Measurements from ENCODE around the gene SH3PXD2A. TPM values are rescaled to one million over a fixed set of nuclear protein-coding genes. Genes with fewer than 3 reads are reported as not detected.

SH3PXD2A gene
- total and polyA plus RNA-seq, 10 of the 15 experiments (the other 5 are each of a cell fraction or from before 2014, with no cell fraction given), result 0.63 to 14.0 (median 4.4) TPM

DNA sequence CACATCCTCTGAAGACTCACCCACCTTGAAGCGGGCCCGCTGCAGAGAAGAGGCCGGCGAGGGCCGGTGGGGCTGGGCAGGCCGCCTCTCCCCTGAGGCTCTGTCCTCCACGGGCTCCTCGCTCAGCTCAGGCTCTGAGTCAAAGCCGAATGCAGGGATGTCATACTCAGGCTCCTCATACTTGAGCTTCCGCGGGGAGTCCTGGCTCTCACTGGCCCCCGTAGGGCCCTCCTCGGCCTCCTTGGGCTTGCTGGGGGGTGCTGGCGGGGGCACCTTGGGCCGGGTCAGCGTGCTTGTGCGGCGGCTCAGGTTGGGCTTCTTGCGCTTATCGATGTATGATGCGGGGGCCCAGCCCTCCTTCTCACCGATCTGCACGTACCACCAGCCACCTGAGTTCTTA is 252.0 kb downstream of the SH3PXD2A start:
- H3K9ac ChIP-seq (ENCODE audit: control insufficient read depth, insufficient read depth, low read length), result no peak overlapping the region
- no peak for TF ChIP-seq ZBED1 (IDR thresholded peaks at IDR 0.05; ENCODE audit: borderline replicate concordance)
- no peak for TF ChIP-seq RCOR1 (conservative IDR thresholded peaks at IDR 0.05; ENCODE audit: low read depth, low read length)
- no peak for TF ChIP-seq HDGF (IDR thresholded peaks at IDR 0.05)
- TF ChIP-seq, protein P1, sequence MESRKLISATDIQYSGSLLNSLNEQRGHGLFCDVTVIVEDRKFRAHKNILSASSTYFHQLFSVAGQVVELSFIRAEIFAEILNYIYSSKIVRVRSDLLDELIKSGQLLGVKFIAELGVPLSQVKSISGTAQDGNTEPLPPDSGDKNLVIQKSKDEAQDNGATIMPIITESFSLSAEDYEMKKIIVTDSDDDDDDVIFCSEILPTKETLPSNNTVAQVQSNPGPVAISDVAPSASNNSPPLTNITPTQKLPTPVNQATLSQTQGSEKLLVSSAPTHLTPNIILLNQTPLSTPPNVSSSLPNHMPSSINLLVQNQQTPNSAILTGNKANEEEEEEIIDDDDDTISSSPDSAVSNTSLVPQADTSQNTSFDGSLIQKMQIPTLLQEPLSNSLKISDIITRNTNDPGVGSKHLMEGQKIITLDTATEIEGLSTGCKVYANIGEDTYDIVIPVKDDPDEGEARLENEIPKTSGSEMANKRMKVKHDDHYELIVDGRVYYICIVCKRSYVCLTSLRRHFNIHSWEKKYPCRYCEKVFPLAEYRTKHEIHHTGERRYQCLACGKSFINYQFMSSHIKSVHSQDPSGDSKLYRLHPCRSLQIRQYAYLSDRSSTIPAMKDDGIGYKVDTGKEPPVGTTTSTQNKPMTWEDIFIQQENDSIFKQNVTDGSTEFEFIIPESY (IDR thresholded peaks at IDR 0.05), result no peak
- TF ChIP-seq RFX5 (IDR thresholded peaks at IDR 0.05; ENCODE audit: low read depth, low read length), result no peak
- TF ChIP-seq, protein P2, sequence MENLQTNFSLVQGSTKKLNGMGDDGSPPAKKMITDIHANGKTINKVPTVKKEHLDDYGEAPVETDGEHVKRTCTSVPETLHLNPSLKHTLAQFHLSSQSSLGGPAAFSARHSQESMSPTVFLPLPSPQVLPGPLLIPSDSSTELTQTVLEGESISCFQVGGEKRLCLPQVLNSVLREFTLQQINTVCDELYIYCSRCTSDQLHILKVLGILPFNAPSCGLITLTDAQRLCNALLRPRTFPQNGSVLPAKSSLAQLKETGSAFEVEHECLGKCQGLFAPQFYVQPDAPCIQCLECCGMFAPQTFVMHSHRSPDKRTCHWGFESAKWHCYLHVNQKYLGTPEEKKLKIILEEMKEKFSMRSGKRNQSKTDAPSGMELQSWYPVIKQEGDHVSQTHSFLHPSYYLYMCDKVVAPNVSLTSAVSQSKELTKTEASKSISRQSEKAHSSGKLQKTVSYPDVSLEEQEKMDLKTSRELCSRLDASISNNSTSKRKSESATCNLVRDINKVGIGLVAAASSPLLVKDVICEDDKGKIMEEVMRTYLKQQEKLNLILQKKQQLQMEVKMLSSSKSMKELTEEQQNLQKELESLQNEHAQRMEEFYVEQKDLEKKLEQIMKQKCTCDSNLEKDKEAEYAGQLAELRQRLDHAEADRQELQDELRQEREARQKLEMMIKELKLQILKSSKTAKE (IDR thresholded peaks at IDR 0.05; ENCODE audit: low read depth, poor library complexity, severe bottlenecking), result no peak
- TF ChIP-seq MEF2A (IDR thresholded peaks at IDR 0.05; ENCODE audit: insufficient read depth, low read depth, low read length), result no peak
- no peak for TF ChIP-seq ASH2L (IDR thresholded peaks at IDR 0.05; ENCODE audit: borderline replicate concordance, low read depth)
- no peak for TF ChIP-seq NFXL1 (IDR thresholded peaks at IDR 0.05; ENCODE audit: borderline replicate concordance)
- TF ChIP-seq ATF7 (IDR thresholded peaks at IDR 0.05; ENCODE audit: low read depth), result no peak
- TF ChIP-seq, protein P3, sequence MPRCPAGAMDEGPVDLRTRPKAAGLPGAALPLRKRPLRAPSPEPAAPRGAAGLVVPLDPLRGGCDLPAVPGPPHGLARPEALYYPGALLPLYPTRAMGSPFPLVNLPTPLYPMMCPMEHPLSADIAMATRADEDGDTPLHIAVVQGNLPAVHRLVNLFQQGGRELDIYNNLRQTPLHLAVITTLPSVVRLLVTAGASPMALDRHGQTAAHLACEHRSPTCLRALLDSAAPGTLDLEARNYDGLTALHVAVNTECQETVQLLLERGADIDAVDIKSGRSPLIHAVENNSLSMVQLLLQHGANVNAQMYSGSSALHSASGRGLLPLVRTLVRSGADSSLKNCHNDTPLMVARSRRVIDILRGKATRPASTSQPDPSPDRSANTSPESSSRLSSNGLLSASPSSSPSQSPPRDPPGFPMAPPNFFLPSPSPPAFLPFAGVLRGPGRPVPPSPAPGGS (IDR thresholded peaks at IDR 0.05; ENCODE audit: borderline replicate concordance, insufficient read depth, low read depth, low read length, poor library complexity, severe bottlenecking), result no peak

More for the DNA sequence above, 252.0 kb downstream of the SH3PXD2A start:
- RAD21 ChIA-PET (ENCODE audit: unreplicated experiment), result no interaction called here
- H3K9me3 ChIP-seq (replicated peaks; ENCODE audit: control insufficient read depth, insufficient read depth, low read length), result no peaks in the 10 kb centered on the region
- CTCF ChIA-PET, result interaction anchor here (0.9 kb wide), 1 partner anchor 83 kb away, joined by 6 read pairs; no protein-coding TSS in a partner anchor
- H3K4me2 ChIP-seq (ENCODE audit: control insufficient read depth, insufficient read depth), result no peak overlapping the region
- H3K27ac ChIP-seq (ENCODE audit: control insufficient read depth, insufficient read depth), result no peak overlapping the region
- SMC1A ChIA-PET (ENCODE audit: uncharacterized antibody, unreplicated experiment), result no interaction called here
- no peaks in the 10 kb centered on the region for H3K27me3 ChIP-seq (replicated peaks in 1 of 2; ENCODE audit: control insufficient read depth in 2 of 2, insufficient read depth in 2 of 2, low read length in 1 of 2)
- H3K79me2 ChIP-seq (ENCODE audit: control insufficient read depth, insufficient read depth, low read length), result no peaks in the 10 kb centered on the region
- DNase-seq (ENCODE audit: low read depth, low spot score) (no peak), FAIRE-seq (no peak), ATAC-seq (no peak)
- BruUV-seq (replicated peaks), result no TSS peak
- intact Hi-C loops (cut with micrococcal nuclease; ENCODE audit: unreplicated experiment) (no loop called here), in situ Hi-C loops (cut with MboI) (loop anchor here (10.0 kb wide), 1 partner anchor 81 kb away; no protein-coding TSS in a partner anchor)
- peaks cover 5 to 8% of the 10 kb centered on the region in 2 experiments; a peak in 3 of 4 replicates for H3K36me3 ChIP-seq (ENCODE audit: control insufficient read depth in 2 of 2, insufficient read depth in 2 of 2, low read length in 1 of 2)
- H3K4me3 ChIP-seq, result no peak overlapping the region
- H2AFZ ChIP-seq (ENCODE audit: control insufficient read depth, low read depth, low read length), result no peak overlapping the region
- no peaks in the 10 kb centered on the region for H4K20me1 ChIP-seq (ENCODE audit: control insufficient read depth, insufficient read depth)
- POLR2A ChIA-PET, result no interaction called here
- H3K4me1 ChIP-seq (ENCODE audit: control insufficient read depth, insufficient read depth, low read length), result no peaks in the 10 kb centered on the region
- 89% methylated on average over 23 of the region's 23 CpGs for WGBS (ENCODE audit: insufficient coverage, insufficient replicate concordance, low lambda C conversion rate, missing lambda C conversion rate)

Data from GM12878 (cell line).